HepG2 (cell line): ENCODE measurements around the gene FAF1. TPM values are rescaled to one million over a fixed set of nuclear protein-coding genes. Genes with fewer than 3 reads are reported as not detected.

Source experiments
- DNMT3B ChIP-seq: conservative IDR thresholded peaks from 2 replicates; pipeline ENCODE4 v1.6.1; 2016; ENCODE audit warnings: missing biosample characterization, control low read depth
- ERF ChIP-seq: IDR thresholded peaks from 2 replicates; pipeline ENCODE4 v1.6.1; 2018; ENCODE audit warnings: missing biosample characterization, missing genetic modification reagents
- HDAC6 ChIP-seq: fragments of 200-600 bp; sonication (generic); IDR thresholded peaks from 2 replicates; pipeline ENCODE4 v1.7.0; 2017; ENCODE audit warnings: mild to moderate bottlenecking, antibody characterized with exemption, low read length, low read depth
- HIVEP1 ChIP-seq: sonication (generic); formaldehyde crosslinking; IDR thresholded peaks from 2 replicates; pipeline ENCODE4 v1.4.0; 2020; ENCODE audit warnings: mild to moderate bottlenecking, missing genetic modification reagents
- KDM6A ChIP-seq: IDR thresholded peaks from 2 replicates; pipeline ENCODE4 v1.6.1; 2016; ENCODE audit warnings: low read depth
- KLF9 ChIP-seq: IDR thresholded peaks from 2 replicates; pipeline ENCODE4 v1.6.1; 2016; ENCODE audit warnings: low read depth
- NR3C1 ChIP-seq: sonication (generic); formaldehyde crosslinking; IDR thresholded peaks from 2 replicates; pipeline ENCODE4 v1.4.0; 2020; ENCODE audit warnings: missing genetic modification reagents
- PRMT3 ChIP-seq: sonication (generic); formaldehyde crosslinking; IDR thresholded peaks from 2 replicates; pipeline ENCODE4 v1.8.1; 2022; ENCODE audit warnings: low read depth, mild to moderate bottlenecking, moderate library complexity, missing genetic modification reagents, borderline replicate concordance
- RFXANK ChIP-seq: IDR thresholded peaks from 2 replicates; pipeline ENCODE4 v1.6.1; 2016
- SMAD9 ChIP-seq: sonication (generic); formaldehyde crosslinking; IDR thresholded peaks from 2 replicates; pipeline ENCODE4 v1.5.1; 2020; ENCODE audit warnings: mild to moderate bottlenecking, missing genetic modification reagents
- SMYD3 ChIP-seq: sonication (generic); formaldehyde crosslinking; IDR thresholded peaks from 2 replicates; pipeline ENCODE4 v1.8.1; 2023; ENCODE audit warnings: mild to moderate bottlenecking, missing genetic modification reagents
- SRSF9 ChIP-seq: fragments of 200-400 bp; formaldehyde crosslinking; IDR thresholded peaks from 2 replicates; pipeline ENCODE4 v1.6.1; 2018; ENCODE audit warnings: borderline replicate concordance, mild to moderate bottlenecking, low read depth, low read length; ENCODE audit not compliant: insufficient read depth, poor library complexity, severe bottlenecking
- STAT5B ChIP-seq: sonication (generic); formaldehyde crosslinking; IDR thresholded peaks from 2 replicates; pipeline ENCODE4 v1.4.0; 2020; ENCODE audit warnings: missing genetic modification reagents
- ZFP41 ChIP-seq: sonication (generic); formaldehyde crosslinking; IDR thresholded peaks from 2 replicates; pipeline ENCODE4 v1.4.0; 2020; ENCODE audit warnings: mild to moderate bottlenecking, missing genetic modification reagents, borderline replicate concordance
- ZNF253 ChIP-seq: sonication (generic); formaldehyde crosslinking; IDR thresholded peaks from 2 replicates; pipeline ENCODE4 v1.8.0; 2022; ENCODE audit warnings: mild to moderate bottlenecking, missing genetic modification reagents, borderline replicate concordance
- ZNF460 ChIP-seq: sonication (generic); formaldehyde crosslinking; IDR thresholded peaks from 2 replicates; pipeline ENCODE4 v1.5.1; 2020; ENCODE audit warnings: missing genetic modification reagents, mild to moderate bottlenecking, borderline replicate concordance
- ZNF792 ChIP-seq: IDR thresholded peaks from 2 replicates; pipeline ENCODE4 v1.6.1; 2016
- polyA plus RNA-seq, 8 experiments: library from polyadenylated mRNA; depleted of rRNA in 3 of 8; stranded (reverse) in 7 of 8; unstranded in 1 of 8; fragments of >200 nt; fragmentation: Illumina TruSeq in 4 of 8; extraction: Trizol in 4 of 8; gene quantifications; 2 replicates each; pipeline versions ENCODE4 v1.2.1 to v1.2.3, GENCODE V29; 2011 to 2016; ENCODE audit warnings: low read depth in 4 of 8, missing spikeins in 1 of 8, mixed read lengths in 1 of 8; ENCODE audit not compliant: insufficient read depth in 1 of 8
- total RNA-seq, 5 experiments: library from RNA; depleted of rRNA; stranded (reverse); fragments of >200 nt; fragmentation: Illumina TruSeq; extraction: Trizol; gene quantifications; 2 replicates each; pipeline ENCODE4 v1.2.3, GENCODE V29; 2016; ENCODE audit warnings: low read depth in 1 of 5
- TF ChIP-seq, protein P1 (sequence below): sonication (generic); formaldehyde crosslinking; IDR thresholded peaks from 2 replicates; pipeline ENCODE4 v1.5.1; 2020; ENCODE audit warnings: mild to moderate bottlenecking, missing genetic modification reagents, moderate library complexity
- TF ChIP-seq, protein P2 (sequence below): sonication (generic); formaldehyde crosslinking; IDR thresholded peaks from 2 replicates; pipeline ENCODE4 v1.5.1; 2020; ENCODE audit warnings: mild to moderate bottlenecking, moderate library complexity, missing genetic modification reagents
- TF ChIP-seq, protein P3 (sequence below): sonication (generic); formaldehyde crosslinking; IDR thresholded peaks from 2 replicates; pipeline ENCODE4 v1.8.1; 2022; ENCODE audit warnings: mild to moderate bottlenecking, missing genetic modification reagents
- TF ChIP-seq, protein P4 (sequence below): sonication (generic); formaldehyde crosslinking; IDR thresholded peaks from 2 replicates; pipeline ENCODE4 v1.8.0; 2022; ENCODE audit warnings: mild to moderate bottlenecking, missing genetic modification reagents; ENCODE audit not compliant: insufficient replicate concordance

Gene FAF1
- total and polyA plus RNA-seq, 2 of the 13 experiments (the other 11 are each of a cell fraction or from before 2014, with no cell fraction given) = 19.4 to 63.3 TPM

DNA sequence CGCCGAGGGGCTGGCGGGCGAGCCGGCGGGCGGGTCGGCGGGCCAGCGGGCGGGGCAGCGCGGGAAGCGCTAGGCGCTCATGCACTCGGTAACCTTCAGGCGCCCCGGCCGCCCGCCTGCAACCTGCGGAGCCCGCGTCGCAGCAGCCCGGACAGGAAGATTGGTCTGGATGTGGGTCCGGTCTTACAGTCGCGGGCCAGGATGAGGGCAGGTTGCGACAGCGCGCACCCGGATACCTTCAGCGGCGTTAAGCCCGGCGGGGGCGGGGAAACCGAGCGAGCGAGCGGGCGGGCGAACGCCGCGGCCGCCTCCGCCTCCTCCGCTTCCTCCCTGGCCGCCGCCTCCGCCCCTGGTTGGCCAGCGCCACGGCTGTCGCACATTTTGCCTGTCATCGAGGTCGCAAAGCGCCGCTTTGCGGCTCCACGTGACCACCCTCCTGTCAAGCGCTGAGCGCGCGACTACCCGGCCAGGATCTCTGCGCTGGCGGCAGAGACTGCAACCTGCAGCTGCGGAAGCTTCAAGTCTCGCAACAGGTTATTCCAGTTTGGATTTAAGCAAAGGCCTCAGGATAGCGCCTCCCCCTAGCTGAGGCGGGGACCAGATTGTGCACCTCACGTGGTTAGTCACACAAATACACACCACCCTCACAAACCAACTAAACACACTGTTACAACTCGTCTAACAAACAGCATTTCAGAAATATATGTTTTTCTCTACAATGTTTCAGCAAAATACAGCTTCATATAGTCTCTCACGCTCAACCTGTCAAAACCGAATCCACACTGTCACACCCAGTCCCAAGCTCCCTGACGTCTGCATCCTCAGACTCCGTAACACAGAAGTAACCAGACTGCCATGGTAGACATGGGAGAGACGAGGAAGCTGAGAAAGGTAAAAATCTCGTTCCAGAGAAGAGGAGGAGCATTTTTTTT lies at the start of gene FAF1 (continued):
- TF ChIP-seq, protein P1, sequence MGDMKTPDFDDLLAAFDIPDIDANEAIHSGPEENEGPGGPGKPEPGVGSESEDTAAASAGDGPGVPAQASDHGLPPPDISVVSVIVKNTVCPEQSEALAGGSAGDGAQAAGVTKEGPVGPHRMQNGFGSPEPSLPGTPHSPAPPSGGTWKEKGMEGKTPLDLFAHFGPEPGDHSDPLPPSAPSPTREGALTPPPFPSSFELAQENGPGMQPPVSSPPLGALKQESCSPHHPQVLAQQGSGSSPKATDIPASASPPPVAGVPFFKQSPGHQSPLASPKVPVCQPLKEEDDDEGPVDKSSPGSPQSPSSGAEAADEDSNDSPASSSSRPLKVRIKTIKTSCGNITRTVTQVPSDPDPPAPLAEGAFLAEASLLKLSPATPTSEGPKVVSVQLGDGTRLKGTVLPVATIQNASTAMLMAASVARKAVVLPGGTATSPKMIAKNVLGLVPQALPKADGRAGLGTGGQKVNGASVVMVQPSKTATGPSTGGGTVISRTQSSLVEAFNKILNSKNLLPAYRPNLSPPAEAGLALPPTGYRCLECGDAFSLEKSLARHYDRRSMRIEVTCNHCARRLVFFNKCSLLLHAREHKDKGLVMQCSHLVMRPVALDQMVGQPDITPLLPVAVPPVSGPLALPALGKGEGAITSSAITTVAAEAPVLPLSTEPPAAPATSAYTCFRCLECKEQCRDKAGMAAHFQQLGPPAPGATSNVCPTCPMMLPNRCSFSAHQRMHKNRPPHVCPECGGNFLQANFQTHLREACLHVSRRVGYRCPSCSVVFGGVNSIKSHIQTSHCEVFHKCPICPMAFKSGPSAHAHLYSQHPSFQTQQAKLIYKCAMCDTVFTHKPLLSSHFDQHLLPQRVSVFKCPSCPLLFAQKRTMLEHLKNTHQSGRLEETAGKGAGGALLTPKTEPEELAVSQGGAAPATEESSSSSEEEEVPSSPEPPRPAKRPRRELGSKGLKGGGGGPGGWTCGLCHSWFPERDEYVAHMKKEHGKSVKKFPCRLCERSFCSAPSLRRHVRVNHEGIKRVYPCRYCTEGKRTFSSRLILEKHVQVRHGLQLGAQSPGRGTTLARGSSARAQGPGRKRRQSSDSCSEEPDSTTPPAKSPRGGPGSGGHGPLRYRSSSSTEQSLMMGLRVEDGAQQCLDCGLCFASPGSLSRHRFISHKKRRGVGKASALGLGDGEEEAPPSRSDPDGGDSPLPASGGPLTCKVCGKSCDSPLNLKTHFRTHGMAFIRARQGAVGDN (CRISPR knock-in tag) = peak; percentile 89
- TF ChIP-seq SMYD3 (CRISPR knock-in tag) (peak; percentile 69; the same call in 1 of the 2 replicates), RFXANK (0 out of 2 replicates have a peak, but pooled peaks have one; percentile 69), SRSF9 (no peak), STAT5B (CRISPR knock-in tag) (peak; percentile 45; the same call in 1 of the 2 replicates), ZNF460 (CRISPR knock-in tag) (peak; percentile 11; the same call in 1 of the 2 replicates), ZFP41 (peak; percentile 43; the same call in 1 of the 2 replicates), SMAD9 (CRISPR knock-in tag) (no peak), HDAC6 (no peak), ERF (CRISPR knock-in tag) (peak; percentile 86), HIVEP1 (CRISPR knock-in tag) (peak; percentile 61; the same call in 1 of the 2 replicates), ZNF792 (CRISPR knock-in tag) (peak; percentile 90), DNMT3B (CRISPR knock-in tag) (no peak), ZNF253 (CRISPR knock-in tag) (no peak), NR3C1 (CRISPR knock-in tag) (no peak), KDM6A (CRISPR knock-in tag) (no peak), KLF9 (peak; percentile 58; the same call in 1 of the 2 replicates), PRMT3 (CRISPR knock-in tag) (no peak)
- TF ChIP-seq, protein P2, sequence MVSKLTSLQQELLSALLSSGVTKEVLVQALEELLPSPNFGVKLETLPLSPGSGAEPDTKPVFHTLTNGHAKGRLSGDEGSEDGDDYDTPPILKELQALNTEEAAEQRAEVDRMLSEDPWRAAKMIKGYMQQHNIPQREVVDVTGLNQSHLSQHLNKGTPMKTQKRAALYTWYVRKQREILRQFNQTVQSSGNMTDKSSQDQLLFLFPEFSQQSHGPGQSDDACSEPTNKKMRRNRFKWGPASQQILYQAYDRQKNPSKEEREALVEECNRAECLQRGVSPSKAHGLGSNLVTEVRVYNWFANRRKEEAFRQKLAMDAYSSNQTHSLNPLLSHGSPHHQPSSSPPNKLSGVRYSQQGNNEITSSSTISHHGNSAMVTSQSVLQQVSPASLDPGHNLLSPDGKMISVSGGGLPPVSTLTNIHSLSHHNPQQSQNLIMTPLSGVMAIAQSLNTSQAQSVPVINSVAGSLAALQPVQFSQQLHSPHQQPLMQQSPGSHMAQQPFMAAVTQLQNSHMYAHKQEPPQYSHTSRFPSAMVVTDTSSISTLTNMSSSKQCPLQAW (CRISPR knock-in tag) = peak; percentile 90
- TF ChIP-seq, protein P3, sequence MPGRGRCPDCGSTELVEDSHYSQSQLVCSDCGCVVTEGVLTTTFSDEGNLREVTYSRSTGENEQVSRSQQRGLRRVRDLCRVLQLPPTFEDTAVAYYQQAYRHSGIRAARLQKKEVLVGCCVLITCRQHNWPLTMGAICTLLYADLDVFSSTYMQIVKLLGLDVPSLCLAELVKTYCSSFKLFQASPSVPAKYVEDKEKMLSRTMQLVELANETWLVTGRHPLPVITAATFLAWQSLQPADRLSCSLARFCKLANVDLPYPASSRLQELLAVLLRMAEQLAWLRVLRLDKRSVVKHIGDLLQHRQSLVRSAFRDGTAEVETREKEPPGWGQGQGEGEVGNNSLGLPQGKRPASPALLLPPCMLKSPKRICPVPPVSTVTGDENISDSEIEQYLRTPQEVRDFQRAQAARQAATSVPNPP = peak; percentile 66; the same call in 1 of the 2 replicates
- TF ChIP-seq, protein P4, sequence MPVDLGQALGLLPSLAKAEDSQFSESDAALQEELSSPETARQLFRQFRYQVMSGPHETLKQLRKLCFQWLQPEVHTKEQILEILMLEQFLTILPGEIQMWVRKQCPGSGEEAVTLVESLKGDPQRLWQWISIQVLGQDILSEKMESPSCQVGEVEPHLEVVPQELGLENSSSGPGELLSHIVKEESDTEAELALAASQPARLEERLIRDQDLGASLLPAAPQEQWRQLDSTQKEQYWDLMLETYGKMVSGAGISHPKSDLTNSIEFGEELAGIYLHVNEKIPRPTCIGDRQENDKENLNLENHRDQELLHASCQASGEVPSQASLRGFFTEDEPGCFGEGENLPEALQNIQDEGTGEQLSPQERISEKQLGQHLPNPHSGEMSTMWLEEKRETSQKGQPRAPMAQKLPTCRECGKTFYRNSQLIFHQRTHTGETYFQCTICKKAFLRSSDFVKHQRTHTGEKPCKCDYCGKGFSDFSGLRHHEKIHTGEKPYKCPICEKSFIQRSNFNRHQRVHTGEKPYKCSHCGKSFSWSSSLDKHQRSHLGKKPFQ (CRISPR knock-in tag) = peak; percentile 58
